ENCODE measurements around the gene MBD3L3. TPM values are rescaled to one million over a fixed set of nuclear protein-coding genes. Genes with fewer than 3 reads are reported as not detected.

Gene MBD3L3
- total RNA-seq, 1 donor from 2014 or later = not detected

DNA sequence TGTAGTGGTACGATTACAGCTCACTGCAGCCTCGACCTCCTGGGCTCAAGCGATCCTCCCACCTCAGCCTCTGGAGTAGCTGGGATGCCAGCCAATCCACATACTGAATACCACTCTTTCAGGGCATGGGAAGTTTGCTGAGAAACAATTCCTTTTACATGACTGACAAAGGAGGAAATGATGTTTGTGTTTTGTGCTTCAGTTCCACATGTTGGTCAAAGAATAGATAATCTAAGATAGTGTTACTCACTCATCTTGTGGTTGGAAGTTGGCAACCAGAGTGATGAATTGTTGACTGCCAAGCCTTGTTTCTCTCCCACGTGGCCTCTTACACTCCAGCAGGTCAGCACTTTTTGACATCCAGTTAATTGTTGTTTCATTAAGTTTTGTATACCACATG is 44.8 kb downstream of the MBD3L3 start:
- DNase-seq (ENCODE audit: low read depth, low spot score) = no peak
- H3K27me3 Mint-ChIP-seq (ENCODE audit: low read depth) = peaks cover 21% of the 10 kb centered on the region
- TF ChIP-seq, protein P1, sequence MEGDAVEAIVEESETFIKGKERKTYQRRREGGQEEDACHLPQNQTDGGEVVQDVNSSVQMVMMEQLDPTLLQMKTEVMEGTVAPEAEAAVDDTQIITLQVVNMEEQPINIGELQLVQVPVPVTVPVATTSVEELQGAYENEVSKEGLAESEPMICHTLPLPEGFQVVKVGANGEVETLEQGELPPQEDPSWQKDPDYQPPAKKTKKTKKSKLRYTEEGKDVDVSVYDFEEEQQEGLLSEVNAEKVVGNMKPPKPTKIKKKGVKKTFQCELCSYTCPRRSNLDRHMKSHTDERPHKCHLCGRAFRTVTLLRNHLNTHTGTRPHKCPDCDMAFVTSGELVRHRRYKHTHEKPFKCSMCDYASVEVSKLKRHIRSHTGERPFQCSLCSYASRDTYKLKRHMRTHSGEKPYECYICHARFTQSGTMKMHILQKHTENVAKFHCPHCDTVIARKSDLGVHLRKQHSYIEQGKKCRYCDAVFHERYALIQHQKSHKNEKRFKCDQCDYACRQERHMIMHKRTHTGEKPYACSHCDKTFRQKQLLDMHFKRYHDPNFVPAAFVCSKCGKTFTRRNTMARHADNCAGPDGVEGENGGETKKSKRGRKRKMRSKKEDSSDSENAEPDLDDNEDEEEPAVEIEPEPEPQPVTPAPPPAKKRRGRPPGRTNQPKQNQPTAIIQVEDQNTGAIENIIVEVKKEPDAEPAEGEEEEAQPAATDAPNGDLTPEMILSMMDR (conservative IDR thresholded peaks at IDR 0.05) = no peak
- peaks cover 4% of the 10 kb centered on the region for H3K9me3 Mint-ChIP-seq
- no peaks in the 10 kb centered on the region for H3K4me1 Mint-ChIP-seq
- no peak overlapping the region for H3K4me3 Mint-ChIP-seq
- no peaks in the 10 kb centered on the region for H3K36me3 Mint-ChIP-seq (ENCODE audit: low read depth)
- H3K27ac Mint-ChIP-seq (ENCODE audit: unreplicated experiment) = no peak overlapping the region

DNA sequence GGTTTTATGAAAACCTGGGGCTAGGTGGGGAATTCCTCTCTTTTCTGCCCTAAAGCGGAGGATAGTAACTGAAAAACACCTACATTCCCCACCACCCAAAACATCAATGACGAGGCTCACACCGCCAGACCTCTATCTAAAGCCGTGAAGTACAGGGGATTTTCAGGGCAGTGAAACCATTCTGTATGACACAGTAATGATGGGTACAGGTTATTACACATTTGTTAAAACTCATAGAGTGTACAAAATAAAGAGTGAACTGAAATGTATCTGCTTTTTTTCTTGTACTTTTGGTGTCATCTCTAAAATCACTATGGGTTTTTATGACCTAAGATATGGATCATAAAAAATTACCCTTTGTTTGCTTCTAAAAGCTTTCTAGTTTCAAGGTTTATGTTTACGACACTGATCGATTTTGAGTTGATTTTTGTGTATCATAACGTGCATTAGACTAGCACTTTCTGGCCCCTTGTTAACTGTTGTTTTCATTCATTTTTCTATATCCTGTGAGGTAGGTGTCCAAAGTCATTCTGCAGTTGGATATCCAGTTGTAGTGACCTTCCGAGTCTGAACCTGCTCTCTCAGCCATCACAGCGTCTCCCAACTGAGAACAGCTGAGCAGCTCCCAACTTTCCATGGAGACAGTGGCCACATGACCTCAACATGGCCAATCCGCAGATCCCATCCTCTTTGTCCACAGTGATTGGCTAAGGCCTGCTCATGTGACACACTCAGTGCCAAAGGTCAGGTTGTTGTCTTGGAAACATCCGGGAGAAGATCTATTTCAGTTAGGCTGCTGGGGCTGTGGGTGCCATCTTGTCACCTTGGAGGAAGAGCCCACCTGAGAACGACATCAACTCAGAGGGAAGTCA is 47.5 kb downstream of the MBD3L3 start:
- Mint-ChIP-seq H3K4me1 (no peaks in the 10 kb centered on the region), H3K9me3 (peaks cover 4% of the 10 kb centered on the region), H3K4me3 (no peak overlapping the region), H3K36me3 (ENCODE audit: low read depth) (no peaks in the 10 kb centered on the region), H3K27ac (ENCODE audit: unreplicated experiment) (no peak overlapping the region), H3K27me3 (ENCODE audit: low read depth) (peaks cover 13% of the 10 kb centered on the region)
- TF ChIP-seq, protein P1 (conservative IDR thresholded peaks at IDR 0.05) = no peak
- DNase-seq (ENCODE audit: low read depth, low spot score) = no peak

DNA sequence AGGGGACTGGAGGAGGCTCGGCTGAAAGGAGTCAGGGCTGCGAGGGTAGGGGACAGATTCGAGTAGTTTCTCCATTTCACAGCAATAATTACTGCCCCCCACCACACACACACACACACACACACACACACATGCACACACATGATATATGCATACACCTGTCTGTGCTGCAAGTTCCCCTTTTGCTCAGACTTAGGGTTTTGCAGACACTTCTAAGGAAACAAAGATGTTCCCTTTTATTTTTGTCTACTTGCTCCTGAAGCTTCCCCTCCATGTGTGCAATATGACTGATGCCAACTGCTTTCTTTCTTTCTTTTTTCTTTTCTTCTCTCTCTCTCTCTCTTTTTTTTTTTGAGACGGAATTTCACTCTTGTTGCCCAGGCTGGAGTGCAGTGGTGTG is 50.6 kb downstream of the MBD3L3 start:
- DNase-seq (ENCODE audit: low read depth, low spot score) = no peak
- Mint-ChIP-seq H3K9me3 (peaks cover 8% of the 10 kb centered on the region), H3K27ac (ENCODE audit: unreplicated experiment) (no peak overlapping the region), H3K36me3 (ENCODE audit: low read depth) (no peaks in the 10 kb centered on the region), H3K4me3 (no peak overlapping the region), H3K4me1 (no peaks in the 10 kb centered on the region), H3K27me3 (ENCODE audit: low read depth) (peaks cover 5% of the 10 kb centered on the region)
- TF ChIP-seq, protein P1 (conservative IDR thresholded peaks at IDR 0.05) = no peak

Other genes with a start within 250 kb of the MBD3L3 start
- gene ADGRE1, start 171.1 kb downstream of the MBD3L3 start, total RNA-seq = not detected in 2 replicates
- gene MBD3L2B, start 37.2 kb downstream of the MBD3L3 start, total RNA-seq = not detected in 2 replicates
- gene MBD3L5, start 28.1 kb downstream of the MBD3L3 start, total RNA-seq = not detected in 2 replicates
- gene MBD3L4, start 18.5 kb downstream of the MBD3L3 start, total RNA-seq = not detected in 2 replicates
- gene MBD3L2, start 9.4 kb downstream of the MBD3L3 start, total RNA-seq = not detected in 2 replicates
- gene ZNF557, start 11.0 kb upstream of the MBD3L3 start, total RNA-seq = 13.9 and 14.0 TPM in 2 replicates
- gene INSR, start 235.7 kb upstream of the MBD3L3 start, total RNA-seq = 14.1 and 16.0 TPM in 2 replicates